IPS-20b (cell line): ENCODE measurements around the gene SGK1.

Experiments used
- H3K27ac ChIP-seq: one replicate; pipeline ENCODE4 v1.5.1; 2013; ENCODE audit warnings: low read length
- H3K27me3 ChIP-seq: 2 replicates; pipeline ENCODE4 v1.6.1; 2013; ENCODE audit warnings: mild to moderate bottlenecking, low read length, inconsistent platforms; ENCODE audit not compliant: insufficient read depth
- H3K36me3 ChIP-seq: 2 replicates; pipeline ENCODE4 v1.6.1; 2013; ENCODE audit warnings: low read depth, mild to moderate bottlenecking, inconsistent platforms, low read length, moderate library complexity; ENCODE audit not compliant: insufficient read depth
- H3K4me1 ChIP-seq: 2 replicates; pipeline ENCODE4 v1.6.1; 2013; ENCODE audit warnings: mild to moderate bottlenecking, control low read depth, inconsistent platforms, low read length, moderate library complexity; ENCODE audit not compliant: insufficient read depth
- H3K4me3 ChIP-seq: 2 replicates; pipeline ENCODE4 v1.5.1; 2013; ENCODE audit warnings: mild to moderate bottlenecking, low read length, inconsistent platforms
- H3K9ac ChIP-seq: 2 replicates; pipeline ENCODE4 v1.6.1; 2013; ENCODE audit warnings: low read depth, mild to moderate bottlenecking, inconsistent platforms, low read length, moderate library complexity
- H3K9me3 ChIP-seq: 2 replicates; pipeline ENCODE4 v1.6.1; 2013; ENCODE audit warnings: mild to moderate bottlenecking, low read depth, low read length, inconsistent platforms; ENCODE audit not compliant: insufficient read depth

SGK1 gene

DNA sequence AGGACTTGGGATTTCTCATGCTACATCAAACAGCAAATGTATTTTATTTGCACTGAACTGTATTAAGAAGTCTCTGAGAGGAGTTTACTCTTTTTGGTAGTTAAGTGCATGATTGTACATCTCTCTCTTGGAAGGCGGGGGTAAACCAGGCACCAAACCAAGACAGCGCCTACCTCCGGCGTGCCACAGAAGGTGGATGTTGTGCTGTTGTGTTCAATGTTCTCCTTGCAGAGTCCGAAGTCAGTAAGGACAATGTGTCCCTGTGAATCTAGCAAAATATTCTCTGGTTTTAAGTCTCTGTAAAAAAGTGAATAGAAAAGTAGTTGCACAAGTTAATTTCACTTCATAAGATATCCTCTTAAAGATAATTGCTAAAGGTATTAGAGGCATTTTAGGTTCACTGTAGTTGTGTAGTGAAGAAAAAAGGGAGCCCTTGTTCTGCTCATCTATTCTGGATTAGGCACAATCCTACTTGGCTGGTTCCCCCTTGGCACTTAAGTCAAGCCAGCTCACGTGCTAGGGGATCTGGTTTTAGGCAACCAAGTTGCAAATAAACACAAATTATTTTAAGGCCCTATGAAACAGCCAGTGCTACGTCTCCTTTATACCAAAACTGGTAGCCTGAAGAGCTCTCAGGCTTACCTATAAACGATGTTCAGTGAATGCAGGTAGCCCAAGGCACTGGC is 145.7 kb downstream of the SGK1 start:
- no peak overlapping the region for H3K9ac ChIP-seq
- H3K36me3 ChIP-seq, result peaks cover 53% of the 10 kb centered on the region
- H3K27ac ChIP-seq, result no peak overlapping the region
- H3K4me3 ChIP-seq, result no peak overlapping the region
- H3K9me3 ChIP-seq, result no peaks in the 10 kb centered on the region
- no peaks in the 10 kb centered on the region for H3K4me1 ChIP-seq
- peaks cover 17% of the 10 kb centered on the region; the same call in 1 of the 2 replicates for H3K27me3 ChIP-seq

DNA sequence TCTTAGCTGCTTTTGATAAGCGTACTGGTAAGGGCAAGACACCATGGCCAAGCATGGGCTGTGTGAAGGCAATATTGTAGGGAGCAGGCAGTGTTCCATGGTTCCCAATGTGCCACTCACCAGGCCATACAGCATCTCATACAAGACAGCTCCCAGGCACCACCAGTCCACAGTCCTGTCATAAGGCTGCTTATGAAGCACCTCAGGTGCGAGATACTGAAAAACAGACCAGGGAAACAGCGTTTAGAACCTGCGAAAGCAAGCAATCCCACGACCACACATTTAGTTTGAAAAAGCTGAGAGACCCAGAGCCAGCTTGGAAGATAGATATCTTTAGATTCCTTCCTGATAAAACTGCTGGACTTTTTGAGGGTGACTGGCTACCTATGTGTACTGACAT is 146.4 kb downstream of the SGK1 start:
- Histone ChIP-seq H3K27me3 (peaks cover 10% of the 10 kb centered on the region; the same call in 1 of the 2 replicates), H3K4me3 (no peak overlapping the region), H3K4me1 (no peaks in the 10 kb centered on the region), H3K27ac (no peak overlapping the region), H3K36me3 (peaks cover 53% of the 10 kb centered on the region), H3K9me3 (no peaks in the 10 kb centered on the region), H3K9ac (no peak overlapping the region)

DNA sequence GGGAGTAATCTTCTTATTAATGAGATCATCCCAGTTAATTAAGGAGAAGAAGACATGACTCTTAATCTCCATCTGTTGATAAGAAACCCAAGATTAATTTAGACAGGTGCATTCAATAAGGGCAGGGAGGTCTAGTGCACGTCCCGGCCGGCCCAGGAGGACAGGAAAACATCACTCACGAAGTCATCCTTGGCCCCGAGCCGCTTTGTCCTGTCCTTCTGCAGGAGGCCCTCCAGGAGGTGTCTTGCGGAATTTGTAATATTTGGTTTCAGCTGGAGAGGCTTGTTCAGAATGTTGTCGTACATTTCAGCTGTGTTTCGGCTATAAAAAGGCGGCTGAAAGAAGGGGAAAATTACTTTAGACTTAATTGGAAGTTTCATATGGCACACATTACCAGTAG is 147.1 kb downstream of the SGK1 start:
- Histone ChIP-seq H3K36me3 (peaks cover 53% of the 10 kb centered on the region), H3K9me3 (no peaks in the 10 kb centered on the region), H3K4me3 (no peak overlapping the region), H3K4me1 (no peaks in the 10 kb centered on the region), H3K27me3 (peaks cover 3% of the 10 kb centered on the region; the same call in 1 of the 2 replicates), H3K9ac (no peak overlapping the region), H3K27ac (no peak overlapping the region)

DNA sequence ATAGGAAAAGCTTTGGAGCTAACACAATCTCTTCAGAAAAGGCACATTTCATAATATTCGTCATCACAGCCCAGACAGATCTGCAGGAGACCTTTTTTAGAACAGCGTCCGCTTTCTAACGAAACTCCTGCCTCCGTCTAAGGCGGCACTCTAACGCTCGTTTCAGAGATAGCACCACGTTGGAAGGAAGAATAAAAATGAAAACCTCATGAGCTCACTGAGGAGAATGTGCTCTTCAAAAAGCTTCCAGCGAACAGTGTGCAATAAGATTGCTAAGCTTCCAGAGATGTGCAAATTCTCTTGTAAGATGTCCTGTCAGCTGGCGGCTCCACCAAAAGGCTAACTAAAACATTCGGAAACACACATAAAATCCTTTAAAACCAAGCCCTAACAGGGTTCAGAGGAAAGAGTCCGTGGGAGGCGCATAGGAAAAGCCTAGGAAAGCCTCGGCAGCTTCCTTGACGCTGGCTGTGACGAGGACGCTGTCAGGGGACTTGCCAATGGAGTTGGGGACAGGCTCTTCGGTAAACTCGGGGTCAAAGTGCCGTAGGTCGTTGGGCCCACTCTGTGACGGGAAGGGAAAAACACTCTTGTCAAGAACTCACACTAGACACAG is 147.9 kb downstream of the SGK1 start:
- no peak overlapping the region for H3K27ac ChIP-seq
- no peaks in the 10 kb centered on the region for H3K4me1 ChIP-seq
- no peak overlapping the region for H3K9ac ChIP-seq
- H3K9me3 ChIP-seq, result no peaks in the 10 kb centered on the region
- H3K4me3 ChIP-seq, result no peak overlapping the region
- H3K36me3 ChIP-seq, result peaks cover 53% of the 10 kb centered on the region
- no peaks in the 10 kb centered on the region for H3K27me3 ChIP-seq

DNA sequence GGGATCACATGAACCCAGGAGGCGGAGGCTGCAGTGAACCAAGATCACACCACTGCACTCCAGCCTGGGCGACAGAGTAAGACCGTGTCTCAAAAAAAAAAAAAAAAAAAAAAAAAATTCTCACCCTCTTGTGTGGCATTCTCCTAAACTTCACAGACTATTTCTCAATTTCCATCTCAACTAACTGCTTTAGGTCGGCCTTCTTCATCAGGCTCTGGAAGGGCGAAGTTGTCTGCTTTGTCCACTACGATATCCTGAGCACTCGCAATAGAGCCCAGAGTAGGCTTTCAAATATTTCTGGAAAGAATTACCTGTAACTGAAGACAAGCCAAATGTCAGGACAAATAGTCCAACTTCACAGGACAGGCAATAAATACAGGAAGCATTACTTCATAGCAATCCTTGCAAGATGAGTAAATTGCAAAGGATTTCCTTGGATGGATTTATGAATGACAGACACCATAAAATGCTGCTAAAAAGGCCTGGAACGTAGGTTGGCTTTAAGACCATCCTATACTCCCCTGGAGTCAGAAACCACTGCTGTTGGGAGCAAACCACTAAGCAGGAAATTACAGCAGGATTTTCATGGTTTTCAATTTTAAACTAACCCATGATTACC is 149.2 kb downstream of the SGK1 start:
- no peak overlapping the region for H3K9ac ChIP-seq
- H3K27me3 ChIP-seq, result no peaks in the 10 kb centered on the region
- no peak overlapping the region for H3K4me3 ChIP-seq
- no peaks in the 10 kb centered on the region for H3K9me3 ChIP-seq
- peaks cover 52% of the 10 kb centered on the region for H3K36me3 ChIP-seq
- no peak overlapping the region for H3K27ac ChIP-seq
- no peaks in the 10 kb centered on the region for H3K4me1 ChIP-seq

DNA sequence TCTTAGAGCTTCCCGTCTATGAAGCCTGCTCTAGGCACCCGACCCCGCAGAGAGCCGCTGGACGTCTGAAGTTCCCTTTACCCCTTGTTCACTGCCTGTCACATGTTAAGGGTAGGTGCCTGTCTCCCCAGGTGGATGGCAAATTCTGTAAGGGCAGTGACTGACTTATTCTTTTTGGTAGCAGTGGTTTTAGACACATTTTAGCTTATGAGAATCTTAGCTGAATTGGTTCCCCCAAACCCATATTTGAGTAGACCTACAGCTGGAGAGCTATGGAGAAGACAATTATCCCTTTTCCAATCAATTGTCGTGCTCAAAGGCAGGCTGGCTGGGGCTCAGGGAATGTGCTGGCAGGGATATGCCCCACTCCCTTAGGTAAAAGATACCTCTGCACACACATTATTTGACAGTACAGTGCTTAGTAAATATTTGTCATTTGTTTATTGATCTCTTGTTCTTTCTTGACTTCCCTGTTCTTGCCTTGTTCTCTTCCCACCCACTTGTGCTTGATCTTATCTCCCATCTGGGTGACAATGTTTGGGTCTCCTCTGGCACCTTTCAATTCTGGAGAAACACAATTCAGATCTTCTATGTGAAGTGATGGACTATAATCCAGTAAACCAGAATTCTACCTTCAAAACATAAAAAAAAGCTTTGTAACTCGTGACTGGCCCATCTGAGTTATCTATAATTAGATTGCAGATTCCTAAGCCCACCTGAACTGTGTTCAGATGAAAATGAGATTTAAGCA is 151.2 kb downstream of the SGK1 start:
- no peaks in the 10 kb centered on the region for H3K9me3 ChIP-seq
- H3K4me1 ChIP-seq, result peaks cover under 1% of the 10 kb centered on the region; the same call in 1 of the 2 replicates
- H3K36me3 ChIP-seq, result peaks cover 32% of the 10 kb centered on the region
- no peak overlapping the region for H3K9ac ChIP-seq
- no peaks in the 10 kb centered on the region for H3K27me3 ChIP-seq
- no peak overlapping the region for H3K27ac ChIP-seq
- H3K4me3 ChIP-seq, result no peak overlapping the region

DNA sequence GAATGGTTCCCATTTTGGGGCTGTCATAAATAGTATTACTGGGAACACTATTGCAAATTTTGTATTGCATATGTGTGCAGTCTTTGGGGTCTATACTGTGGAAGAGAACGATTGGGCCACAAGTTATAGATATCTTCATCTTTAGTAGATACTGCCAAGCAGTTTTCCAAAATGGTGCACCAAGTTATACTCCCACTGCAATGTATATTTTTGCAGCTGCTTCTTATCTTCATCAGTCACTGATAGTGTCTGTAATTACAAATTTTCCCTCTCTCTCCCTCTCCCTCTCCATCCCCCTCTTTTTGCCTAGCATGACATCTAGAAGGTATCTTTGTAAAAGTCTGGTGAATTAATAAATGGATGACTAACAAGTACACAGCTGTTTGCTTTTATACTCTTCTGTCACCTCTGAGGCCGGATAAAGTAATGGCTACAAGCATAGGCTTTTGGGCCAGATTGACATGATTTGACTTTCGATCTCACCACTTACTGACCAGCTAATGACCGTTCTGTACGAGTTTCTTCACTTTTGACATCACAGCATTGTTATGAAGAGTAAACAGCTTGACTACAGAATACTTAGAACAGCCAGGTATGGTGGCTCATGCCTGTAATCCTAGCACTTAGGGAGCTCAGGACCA is 152.2 kb downstream of the SGK1 start:
- Histone ChIP-seq H3K4me3 (no peak overlapping the region), H3K9ac (no peak overlapping the region), H3K4me1 (peaks cover 8% of the 10 kb centered on the region), H3K27ac (no peak overlapping the region), H3K36me3 (peaks cover 22% of the 10 kb centered on the region), H3K9me3 (no peaks in the 10 kb centered on the region), H3K27me3 (no peaks in the 10 kb centered on the region)

DNA sequence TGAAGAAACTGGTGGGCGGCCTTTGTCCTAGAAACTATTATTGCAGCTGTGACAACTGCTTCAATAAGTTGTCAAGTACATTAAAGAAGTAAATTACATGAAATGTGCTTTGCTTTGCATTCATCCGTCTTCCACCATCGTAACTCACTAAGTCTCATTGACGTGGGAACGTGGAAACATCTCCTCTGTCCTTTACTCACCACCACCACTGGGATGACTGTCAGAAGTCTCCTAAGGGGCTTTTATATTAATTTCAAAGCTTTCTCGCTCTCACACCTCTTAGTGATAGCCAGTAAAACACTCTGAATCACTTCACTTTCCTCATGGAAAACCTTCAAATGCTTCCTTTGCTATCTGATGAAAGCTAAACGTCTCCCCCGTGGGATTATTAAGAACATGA is 153.6 kb downstream of the SGK1 start:
- H3K36me3 ChIP-seq, result peaks cover 8% of the 10 kb centered on the region
- H3K27me3 ChIP-seq, result no peaks in the 10 kb centered on the region
- H3K4me3 ChIP-seq, result no peak overlapping the region
- H3K27ac ChIP-seq, result no peak overlapping the region
- H3K9ac ChIP-seq, result no peak overlapping the region
- H3K4me1 ChIP-seq, result peaks cover 13% of the 10 kb centered on the region
- H3K9me3 ChIP-seq, result no peaks in the 10 kb centered on the region

DNA sequence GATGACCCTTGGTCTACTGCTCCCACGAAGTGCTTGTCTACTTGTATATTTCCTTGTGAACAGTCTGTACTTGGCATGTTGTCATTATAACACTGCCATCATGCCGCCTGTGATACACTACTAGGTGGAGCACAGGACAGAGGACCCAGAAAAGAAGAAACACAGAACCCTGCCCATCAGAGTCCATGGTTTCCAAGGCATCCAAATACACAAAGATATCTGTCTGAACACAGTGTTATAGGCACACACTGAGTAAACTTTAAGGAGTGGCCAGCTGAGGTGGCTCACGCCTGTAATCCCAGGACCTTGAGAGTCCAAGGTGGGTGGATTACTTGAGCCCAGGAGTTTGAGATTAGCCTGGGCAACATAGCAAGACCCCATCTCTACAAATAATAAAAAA is 155.0 kb downstream of the SGK1 start:
- Histone ChIP-seq H3K4me1 (peaks cover 13% of the 10 kb centered on the region), H3K4me3 (no peak overlapping the region), H3K27me3 (no peaks in the 10 kb centered on the region), H3K9ac (no peak overlapping the region), H3K9me3 (no peaks in the 10 kb centered on the region), H3K27ac (no peak overlapping the region), H3K36me3 (no peaks in the 10 kb centered on the region)

DNA sequence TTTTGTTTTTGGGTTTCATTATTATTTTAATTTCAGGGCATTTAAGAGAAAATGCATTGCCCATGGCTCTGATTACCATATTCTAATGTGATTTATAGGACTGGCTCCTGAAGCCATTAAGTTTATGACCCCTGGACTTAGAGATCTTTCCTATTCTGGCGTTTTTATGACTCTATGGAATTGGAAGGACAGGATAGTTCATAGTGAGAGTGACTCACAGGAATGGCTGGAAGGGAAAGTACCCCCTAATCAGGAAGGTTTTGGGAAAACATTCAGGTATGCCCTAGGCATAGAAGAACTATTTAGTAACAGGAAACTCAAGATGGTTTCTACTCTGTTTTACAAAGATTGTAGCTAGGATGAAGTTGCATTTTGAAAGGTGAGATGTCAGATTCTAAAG is 156.9 kb downstream of the SGK1 start:
- H3K9ac ChIP-seq, result peak overlapping the region; percentile 22; the same call in 1 of the 2 replicates
- peaks cover 13% of the 10 kb centered on the region for H3K4me1 ChIP-seq
- no peaks in the 10 kb centered on the region for H3K36me3 ChIP-seq
- H3K27me3 ChIP-seq, result no peaks in the 10 kb centered on the region
- peak overlapping the region; percentile 4 for H3K27ac ChIP-seq
- peak overlapping the region; percentile 28 for H3K4me3 ChIP-seq
- H3K9me3 ChIP-seq, result no peaks in the 10 kb centered on the region

DNA sequence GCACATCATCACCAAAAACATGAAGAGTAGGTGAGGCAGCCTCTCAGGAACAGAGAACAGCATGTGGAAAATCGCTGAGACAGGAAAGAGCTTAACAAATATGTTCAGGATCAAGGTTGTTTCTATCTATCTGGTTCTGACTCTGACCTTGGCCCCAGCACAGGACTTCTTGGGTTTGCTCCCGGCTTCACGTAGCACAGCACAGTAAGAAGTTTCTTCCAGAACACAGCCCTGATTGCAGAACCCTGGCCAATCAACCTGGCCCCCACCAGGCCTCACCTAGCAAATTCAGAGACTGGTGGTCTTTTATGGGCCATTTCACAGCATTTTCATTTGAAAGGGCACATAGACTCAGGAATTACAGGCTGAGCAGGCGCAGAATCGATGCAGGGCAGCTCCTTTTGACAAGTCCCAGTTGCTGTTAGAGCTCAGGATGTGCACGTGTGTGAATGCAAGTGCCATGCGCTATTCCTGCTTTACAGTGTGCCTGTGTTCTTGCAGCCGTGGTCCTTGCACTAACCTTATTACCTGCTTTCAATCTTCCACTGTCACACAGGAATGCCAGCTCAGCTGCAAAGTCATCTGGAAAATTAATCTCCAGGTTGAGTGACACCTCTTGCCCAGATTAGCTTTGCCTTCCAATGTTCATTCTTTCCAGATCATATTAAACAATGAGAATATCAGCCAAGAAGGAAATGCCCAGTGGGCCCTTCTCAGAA is 165.0 kb downstream of the SGK1 start:
- Histone ChIP-seq H3K9me3 (no peaks in the 10 kb centered on the region), H3K9ac (no peak overlapping the region), H3K36me3 (no peaks in the 10 kb centered on the region), H3K4me1 (no peaks in the 10 kb centered on the region), H3K4me3 (no peak overlapping the region), H3K27ac (no peak overlapping the region), H3K27me3 (no peaks in the 10 kb centered on the region)
